Stimulated activated naive CD4-positive, alpha-beta T cell (primary cell): Measurements from ENCODE around the gene HSPA14.
"Not testable (repeated sequence)": the region's sequence is repeated elsewhere in the genome, so short reads cannot be mapped to it uniquely, and the experiment has no call there.

Experiments
- DNase-seq, 6 experiments: peaks; one replicate each; lab custom pipeline; 2025; lab: John Stamatoyannopoulos, UW

HSPA14 gene

DNA sequence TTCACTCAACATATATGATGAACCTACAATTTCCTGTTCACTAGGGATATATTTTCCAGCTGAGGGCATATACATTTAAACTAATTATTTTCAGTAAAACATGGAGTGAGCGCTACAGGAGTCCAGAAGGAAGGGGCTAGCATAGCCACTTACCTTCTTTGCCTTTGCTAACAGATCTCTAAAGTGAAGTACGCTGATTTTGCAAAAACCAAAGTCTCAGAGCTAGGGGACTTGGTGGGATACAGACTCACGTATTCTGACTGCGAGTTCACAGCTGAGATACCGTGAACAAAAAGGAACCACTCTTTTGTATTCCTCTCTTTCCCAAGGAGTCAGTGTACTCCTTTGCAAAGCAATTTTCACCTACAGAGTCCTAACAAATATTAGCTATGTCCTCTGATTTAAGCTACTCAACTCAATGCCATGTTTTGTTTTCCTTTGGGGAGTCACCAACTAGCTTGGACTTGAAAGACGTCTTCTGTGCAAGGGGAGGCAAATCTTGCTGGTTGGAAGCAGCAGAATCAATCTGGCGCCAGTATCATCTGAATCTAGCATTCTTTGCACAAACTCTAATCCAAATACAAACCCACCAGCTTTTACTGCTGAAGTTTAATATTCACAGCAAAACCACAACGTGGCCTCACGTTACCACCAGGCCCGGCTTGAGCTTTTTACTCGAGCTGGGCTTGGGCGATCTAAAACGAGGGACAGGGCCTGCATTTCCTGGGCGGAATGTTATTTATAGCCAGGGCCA is 926 bp upstream of the HSPA14 start:
- no peak for DNase-seq

DNA sequence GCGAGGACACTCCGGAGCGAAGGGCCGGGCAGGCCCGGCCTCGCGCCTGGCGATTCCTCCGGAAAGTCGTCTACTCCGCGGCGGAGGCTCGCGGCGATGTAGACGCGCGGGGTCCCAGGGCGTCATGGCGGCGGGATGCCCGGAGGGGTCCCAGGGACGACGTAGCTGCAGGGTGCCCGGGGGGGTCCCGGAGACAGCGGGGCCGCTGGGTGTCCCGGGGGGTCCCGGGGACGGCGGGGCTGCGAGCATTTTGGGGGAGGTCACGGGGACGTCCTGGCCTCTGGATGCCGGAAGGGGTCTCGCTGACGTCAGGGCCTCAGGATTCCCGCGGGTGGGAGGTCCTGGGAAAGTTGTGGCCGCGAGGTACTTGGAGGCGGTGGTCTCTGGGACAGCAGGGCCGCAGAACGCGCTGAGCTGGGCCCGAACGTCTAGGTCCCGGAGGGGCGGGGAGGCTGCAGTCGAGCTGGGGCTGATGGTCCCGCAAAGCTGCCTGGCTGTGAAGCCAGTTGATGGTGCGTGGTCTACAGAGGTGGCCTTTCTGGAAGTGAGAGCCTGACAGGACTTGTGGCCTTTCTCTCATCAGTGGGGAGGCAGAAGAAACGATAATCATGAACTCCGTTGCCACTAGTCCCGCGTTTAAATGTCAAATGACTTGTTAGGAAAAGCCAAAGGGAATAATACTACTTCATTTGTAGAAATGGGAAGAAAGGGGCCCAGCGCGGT is 637 bp downstream of the HSPA14 start:
- peak in 3 of 6 experiments; percentile 29 to 51 (median 34) for DNase-seq

DNA sequence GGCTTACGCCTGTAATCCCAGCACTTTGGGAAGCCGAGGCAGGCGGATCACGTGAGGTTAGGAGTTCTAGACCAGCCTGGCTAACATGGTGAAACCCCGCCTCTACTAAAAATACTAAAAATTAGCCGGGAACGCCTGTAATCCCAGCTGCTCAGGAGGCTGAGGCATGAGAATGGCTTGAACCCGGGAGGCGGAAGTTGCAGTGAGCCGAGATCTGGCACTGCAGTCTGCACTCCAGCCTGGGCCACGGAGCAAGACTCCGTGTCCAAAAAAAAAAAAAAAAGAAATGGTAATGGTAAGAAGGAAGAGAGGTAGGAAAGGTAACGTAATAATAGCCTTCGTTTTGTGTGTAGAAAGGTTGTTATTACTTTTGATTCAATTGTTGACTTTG is 1.2 kb downstream of the HSPA14 start:
- DNase-seq = no peak

DNA sequence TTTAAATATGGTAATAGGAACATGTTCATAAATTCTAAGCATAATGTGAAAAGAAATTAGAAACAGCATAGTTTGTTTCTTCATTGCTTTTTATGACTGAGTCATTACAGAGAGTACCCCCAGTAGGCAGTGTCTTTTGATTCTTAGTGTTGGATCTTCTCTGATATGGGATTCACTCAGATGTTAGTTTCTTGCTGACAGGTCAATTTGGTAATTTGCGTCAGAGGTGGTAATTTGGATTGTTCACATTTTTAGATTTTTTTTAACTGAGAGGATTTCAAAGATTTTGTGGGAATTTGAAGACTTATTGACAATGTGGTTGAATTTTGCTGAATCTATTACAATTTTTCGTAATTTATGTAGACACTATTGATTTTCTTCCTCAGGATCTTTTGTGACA is 2.1 kb downstream of the HSPA14 start:
- no peak for DNase-seq

DNA sequence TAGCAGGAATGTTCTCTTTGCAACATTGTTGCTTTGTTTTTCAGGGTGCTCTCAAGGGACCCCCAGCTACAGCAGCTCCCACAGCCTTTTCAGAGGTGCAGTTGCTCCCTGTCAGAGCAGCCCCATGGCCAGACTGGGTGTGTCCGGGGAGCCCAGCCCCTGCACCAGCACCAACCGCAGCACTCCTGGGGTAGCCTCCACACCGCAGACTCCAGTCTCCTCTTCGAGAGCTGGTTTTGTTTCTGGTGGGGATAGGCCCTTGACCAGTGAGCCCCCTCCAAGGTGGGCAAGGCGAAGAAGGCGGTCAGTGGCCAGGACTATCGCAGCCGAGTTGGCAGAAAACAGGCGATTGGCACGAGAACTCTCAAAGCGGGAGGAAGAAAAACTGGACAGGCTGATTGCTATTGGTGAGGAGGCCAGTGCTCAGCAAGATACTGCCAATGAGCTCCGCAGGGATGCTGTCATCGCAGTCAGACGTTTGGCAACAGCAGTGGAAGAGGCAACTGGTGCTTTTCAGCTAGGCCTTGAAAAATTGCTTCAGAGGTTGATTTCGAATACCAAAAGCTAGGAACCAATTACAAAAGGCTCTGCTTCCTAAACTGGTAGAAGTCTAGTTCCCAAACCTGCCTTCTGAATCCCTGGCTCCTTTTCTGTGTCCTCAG is 5.4 kb downstream of the HSPA14 start:
- no peak for DNase-seq

DNA sequence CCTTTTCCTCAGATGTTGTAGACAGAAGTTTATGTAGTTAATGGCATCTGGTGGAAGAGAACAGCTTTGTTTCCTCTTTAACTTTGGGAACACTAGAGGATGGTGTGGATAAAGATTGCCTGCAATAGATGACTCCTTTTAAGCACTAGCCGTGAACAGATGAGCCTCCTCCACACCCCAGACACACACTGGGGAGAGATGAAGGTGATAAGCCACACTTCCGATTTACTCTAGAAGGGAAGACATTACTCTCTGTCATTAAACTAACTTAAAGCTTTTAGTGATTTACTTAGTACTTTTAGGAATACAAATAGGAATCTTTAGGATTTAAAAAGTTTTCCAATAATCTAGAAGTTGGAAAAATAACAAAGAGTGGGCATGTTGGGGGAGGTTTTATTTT is 6.8 kb downstream of the HSPA14 start:
- no peak for DNase-seq

DNA sequence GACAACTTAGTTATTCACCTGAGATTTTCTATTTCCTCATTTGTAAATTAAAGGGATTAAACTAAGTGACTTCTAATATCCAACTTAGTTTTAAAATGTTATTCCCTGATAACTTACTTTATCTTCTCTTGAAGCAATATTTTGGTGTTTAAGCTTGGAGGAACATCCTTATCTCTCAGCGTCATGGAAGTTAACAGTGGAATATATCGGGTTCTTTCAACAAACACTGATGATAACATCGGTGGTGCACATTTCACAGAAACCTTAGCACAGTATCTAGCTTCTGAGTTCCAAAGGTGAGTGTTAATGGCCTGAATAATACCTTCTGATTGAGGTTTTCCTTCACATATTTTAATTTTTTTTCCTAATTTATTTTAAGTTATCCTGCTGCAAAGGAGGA is 14.1 kb downstream of the HSPA14 start:
- DNase-seq = no peak

DNA sequence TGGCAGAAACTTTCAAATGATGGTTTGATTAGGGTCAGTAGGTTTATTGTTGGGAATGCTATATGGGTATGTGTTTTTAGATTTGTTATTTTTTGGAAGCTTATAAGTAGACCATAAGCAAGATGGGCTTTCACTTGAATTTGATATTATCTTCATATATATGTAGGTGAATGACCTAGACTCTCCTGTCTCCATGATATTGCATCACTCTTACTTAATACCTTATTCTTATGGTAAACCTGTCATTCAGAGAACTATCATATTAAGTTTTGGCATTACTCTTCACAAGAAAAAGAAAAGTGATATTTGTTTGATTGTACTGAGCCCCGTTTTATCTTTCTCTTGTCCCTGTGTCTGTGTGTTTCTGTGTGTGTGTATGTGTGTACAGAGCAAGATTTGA is 17.3 kb downstream of the HSPA14 start:
- no peak for DNase-seq

DNA sequence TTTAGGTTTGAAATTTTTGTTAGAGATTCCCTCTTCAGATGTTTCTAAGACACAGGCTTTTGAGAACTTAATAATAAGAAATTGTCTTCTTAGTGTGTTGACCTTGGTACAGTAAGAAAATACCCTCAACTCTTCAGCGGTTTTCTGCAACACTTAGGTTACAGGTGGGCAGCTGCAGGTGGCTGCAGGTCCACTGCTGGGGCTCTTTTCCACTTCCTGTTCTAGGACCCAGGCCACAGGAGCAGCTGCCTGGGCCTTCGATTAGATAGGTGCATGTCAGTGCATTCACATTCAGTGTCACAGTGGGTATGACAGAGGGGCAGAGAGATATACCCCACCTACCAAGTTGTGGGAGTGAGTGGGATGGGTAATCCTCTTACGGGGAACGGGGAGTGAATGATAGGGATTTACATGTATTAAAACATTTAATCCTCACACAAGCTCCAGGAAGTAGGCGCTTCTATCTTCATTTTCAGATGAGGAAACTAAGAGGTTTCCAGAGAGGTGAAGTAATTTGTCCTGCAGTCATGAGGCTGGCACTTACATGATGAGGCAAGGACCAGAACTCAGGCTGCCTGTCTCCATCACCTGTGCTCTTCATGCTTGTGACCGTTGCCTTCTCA is 20.3 kb downstream of the HSPA14 start:
- DNase-seq = no peak

DNA sequence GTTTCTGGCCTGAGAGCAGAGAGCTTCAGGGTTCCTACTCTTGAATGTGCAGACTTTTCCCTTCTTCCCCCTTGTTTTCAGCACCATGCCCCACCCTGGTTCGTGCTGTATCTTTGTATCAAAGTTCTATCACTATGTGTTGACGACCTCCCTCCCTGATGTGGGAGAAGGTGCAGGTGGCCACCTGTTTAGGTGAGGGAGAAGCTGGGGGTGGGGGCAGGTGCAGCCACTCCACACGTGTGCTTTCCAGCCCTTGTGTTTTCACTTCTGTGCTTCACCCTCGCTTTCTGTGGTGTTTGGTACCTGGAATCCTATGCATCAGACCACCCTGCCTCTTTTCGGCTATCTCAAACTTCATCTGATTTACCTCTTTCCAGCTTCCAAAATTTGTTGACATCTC is 20.9 kb downstream of the HSPA14 start:
- DNase-seq = no peak

DNA sequence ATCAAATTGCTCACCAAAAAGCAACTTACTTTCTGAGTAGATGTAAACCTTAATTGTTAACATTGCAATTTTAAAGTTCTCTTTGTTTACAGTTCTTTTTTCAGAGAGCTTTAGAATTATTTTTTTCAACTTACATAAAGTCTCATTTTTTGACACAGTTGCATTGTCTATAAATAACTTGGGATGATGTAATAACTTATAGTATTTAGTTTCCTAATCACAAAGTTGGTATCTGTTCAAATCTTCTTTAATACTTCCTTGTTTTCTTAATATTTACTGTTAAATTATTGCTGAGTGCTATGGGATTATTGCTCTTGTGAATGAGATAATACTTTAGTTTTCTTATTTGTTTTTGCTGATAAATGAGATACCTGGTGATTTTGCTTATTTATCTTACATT is 21.7 kb downstream of the HSPA14 start:
- no peak for DNase-seq

DNA sequence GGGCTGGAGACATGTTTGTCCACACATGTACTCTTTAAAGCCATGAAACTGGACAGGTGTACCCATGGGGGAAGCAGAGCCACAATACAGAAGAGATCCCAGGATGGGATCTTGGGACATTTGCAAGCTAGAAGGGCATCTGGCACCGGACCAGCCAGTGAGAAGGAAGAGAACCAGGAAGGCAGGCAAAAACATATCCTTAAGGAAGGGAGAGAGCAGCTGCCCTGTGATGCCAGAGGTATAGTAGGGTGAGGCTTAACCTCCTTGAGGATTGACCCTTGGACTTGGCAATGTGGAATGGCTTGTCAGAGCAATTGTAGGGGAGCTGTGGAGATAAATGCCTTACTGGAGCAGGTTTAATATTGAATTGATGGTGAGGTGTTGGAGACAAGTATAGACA is 22.7 kb downstream of the HSPA14 start:
- DNase-seq = no peak

DNA sequence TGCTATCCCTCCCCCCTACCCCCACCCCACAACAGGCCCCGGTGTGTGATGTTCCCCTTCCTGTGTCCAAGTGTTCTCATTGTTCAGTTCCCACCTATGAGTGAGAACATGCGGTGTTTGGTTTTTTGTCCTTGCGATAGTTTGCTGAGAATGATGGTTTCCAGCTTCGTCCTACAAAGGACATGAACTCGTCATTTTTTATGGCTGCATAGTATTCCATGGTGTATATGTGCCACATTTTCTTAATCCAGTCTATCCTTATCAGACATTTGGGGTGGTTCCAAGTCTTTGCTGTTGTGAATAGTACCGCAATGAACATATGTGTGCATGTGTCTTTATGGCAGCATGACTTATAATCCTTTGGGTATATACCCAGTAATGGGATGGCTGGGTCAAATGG is 26.4 kb downstream of the HSPA14 start:
- not testable (repeated sequence) for DNase-seq

DNA sequence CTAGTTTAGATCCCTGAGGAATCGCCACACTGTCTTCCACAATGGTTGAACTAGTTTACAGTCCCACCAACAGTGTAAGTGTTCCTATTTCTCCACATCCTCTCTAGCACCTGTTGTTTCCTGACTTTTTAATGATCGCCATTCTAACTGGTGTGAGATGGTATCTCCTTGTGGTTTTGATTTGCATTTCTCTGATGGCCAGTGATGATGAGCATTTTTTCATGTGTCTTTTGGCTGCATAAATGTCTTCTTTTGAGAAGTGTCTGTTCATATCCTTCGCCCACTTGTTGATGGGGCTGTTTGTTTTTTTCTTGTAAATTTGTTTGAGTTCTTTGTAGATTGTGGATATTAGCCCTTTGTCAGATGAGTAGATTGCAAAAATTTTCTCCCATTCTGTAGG is 26.8 kb downstream of the HSPA14 start:
- not testable (repeated sequence) for DNase-seq

DNA sequence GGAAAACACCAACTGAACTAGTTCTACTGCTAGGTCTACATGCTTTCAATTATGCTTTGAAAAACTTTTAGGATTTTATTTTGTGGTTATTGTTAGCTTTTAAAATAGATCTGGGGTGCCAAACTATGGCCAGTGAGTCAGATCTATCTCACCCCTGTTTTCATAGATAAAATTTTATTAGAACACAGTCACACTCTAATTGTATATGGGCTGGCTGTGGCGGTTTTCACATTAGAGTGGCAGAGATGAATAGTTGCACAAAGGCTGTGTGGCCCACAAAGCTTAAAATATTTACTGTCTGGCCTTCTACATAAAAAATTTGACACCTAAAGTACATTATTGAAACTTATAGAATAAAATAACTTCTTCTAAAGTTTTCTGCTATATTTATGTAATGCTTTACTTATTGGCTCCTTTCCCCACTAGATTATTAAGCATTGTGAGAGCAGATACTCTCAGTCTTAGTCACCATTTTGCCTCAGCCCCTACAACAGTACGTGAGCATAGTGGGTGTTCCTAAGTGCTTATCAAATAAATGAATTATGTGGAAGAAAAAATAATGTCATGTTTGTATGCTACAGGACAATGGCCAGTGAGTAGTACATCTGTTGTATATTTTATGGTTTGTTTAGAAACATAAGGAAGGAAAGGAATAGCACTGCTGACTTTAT is 35.1 kb downstream of the HSPA14 start:
- no peak for DNase-seq

DNA sequence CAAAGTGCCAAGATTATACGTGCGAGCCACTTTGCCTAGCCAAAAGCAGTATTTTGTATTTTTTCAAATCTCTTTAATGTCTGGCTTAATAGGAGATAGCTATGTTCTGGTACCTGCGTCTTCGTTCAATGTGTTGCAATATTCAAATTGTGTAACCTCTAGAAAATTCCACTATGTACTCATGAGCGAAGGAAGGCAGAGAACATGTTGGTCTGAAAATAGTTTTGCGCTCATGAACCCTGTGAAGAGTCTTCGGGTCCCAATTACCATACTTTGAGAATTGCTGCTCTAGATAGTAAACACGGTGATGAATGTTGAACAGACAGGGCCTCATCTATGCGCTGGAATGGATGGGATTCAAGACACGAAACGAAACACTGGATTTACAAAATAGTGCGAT is 37.8 kb downstream of the HSPA14 start:
- DNase-seq = no peak

DNA sequence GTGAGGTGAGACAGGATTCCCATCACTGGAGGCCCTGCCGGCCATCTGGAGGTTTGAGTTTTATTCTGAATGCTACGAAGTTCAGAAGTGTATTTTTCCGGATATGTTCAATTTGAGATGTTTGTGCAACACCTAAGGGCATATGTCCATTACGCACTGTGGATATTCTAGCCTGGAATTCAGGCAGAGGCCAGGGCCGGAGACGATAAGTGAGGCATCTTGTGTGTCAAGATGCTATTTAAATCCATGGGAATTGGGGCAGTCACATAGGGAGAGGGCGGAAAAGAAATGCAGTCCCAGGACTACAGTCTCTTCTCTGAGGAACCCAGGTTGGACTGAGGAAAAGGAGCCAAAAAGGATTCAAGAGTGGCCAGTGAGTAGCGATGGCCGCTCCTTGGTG is 38.7 kb downstream of the HSPA14 start:
- no peak for DNase-seq

DNA sequence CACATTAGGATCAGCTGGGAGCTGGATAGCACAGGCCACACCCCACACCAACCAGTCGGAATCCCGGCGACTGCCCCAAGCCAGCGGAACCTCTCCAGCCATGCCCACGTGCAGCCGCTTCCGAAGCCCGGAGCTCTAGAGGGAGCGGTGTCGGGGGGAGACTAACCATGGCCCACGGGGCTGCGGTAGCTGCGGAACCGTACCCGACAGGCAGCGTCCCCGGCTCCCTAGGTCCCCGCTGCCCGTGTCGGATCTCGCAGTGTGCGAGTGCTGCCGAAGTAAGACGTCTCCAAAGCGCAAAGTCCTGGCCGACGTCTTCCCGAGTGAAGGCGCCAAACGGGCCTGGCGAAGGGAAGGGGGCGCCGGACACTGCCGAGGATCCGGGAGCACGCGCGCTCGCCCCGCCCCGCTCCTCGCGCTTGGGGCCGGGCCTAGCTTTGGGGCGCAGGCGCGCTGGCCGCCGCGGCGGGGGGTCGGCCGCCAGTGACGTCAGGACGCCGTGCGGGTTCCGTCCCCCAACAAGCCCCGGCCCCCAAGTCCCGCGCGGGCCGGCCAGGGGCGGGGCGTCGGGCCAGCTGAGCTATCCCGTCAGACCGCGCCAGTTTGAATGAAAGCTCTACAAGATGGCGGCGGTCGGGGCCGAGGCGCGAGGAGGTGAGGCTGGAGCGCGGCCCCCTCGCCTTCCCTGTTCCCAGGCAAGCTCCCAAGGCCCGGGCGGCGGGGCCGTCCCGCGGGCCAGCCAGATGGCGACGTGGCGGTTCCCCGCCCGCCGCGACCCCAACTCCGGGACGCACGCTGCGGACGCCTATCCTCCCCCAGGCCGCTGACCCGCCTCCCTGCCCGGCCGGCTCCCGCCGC is 40.4 kb downstream of the HSPA14 start, which contains the start of gene SUV39H2:
SUV39H2 (plus strand) TSS at position 601 of the 858 bp plus-strand sequence; CDS start at position 624, 23 bp downstream.
- peak; percentile 76 to 90 (median 84) for DNase-seq

DNA sequence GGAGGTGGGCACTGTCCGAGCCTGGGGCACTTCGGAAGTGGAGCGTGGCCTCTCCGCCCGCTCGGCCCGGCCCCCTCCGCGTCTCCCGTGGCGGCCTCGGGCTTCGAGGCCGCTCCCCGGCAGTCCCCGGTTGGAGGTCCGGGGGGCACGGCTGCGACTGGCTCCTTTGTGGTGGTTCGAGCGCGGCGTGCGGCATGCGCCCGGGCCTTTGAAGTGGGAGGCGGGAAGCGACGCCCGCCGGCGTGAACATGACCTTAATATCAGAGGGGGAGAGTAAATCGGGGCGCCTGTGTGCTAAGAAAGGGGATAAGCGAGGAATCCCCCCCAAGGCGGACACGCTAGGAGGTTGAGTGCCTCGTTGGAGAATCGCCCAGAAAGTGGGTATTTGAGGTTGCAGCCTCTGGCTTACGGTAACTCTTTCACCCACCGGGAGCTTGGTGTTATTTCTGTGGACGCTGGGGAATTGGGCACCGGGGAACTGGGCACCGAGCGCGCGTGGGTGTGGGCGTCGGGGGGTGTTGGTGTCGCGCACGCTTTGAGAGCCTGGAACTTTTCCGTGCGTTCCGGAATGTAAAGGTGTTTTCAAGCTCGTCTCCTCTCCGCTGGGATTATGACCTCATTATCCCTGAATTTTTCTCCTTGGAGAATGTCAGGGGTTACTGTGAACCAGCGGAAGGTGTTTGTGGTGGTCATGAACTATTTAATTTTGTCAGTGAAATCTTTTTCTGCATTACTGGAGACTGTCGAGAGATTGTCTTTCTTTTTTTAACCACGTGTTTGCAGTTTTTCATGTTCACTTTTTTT is 41.2 kb downstream of the HSPA14 start:
- peak in 5 of 6 experiments; percentile 26 to 53 (median 42) for DNase-seq

DNA sequence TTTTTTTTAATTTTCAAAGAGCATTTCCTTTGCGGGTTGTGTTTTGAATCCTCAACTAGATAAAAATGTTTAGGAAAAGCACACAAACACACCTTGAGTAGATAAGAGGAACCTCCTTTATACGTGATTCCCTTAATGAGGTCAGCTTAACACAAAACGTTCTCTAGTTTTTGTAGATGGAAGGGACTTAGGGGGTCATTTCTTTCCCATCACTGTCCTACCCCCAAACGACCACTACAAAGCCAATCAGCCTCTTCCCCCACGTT is 41.8 kb downstream of the HSPA14 start:
- DNase-seq = peak in 1 of 6 experiments; percentile 22
